ENCODE measurements around the gene EEF2K.

EEF2K gene

DNA sequence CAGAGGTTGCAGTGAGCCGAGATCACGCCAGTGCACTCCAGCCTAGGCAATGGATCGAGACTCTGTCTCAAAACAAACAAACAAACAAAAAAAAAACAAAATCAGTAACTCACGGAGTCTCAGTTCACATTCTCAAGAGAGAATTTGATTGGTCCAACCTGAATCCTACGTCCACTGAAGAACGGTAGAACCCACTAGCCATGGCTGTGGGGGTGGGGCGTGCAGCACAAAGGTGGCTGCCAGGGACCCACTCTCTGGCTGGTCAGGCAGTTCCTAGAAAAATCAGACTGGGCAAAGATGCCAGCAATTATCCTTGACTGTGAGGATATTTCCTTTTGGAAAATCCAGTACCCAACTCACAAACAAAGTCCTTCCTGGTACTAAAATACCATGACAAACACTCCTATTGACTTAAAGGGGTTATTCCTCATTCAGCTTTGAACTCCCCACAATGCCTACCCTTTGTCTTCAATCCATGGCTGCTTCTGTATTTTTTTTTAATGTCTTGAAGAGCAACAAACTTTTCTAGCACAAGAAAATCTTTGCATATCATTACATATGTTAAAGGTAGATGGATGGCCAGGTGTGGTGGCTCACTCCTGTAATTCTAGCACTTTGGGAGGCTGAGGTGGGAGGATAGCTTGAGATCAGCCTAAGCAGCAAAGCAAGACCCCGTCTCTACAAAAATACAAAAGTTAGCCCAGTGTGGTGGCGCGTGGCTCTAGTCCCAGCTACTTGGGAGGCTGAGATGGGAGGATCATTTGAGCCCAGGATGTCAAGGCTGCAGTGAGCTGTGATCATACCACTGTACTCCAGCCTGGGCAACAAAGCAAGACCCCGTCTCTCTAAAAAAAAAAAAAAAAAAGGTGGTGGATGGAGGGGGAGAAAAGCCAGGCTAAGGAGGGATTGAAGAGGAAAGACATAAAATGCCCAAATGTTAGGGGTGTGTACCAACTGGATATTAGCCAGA, 87.3 kb downstream of the EEF2K start:
- FAIRE-seq (no peak), DNase-seq (ENCODE audit: insufficient read length, low spot score) (no peak)
- TF ChIP-seq, protein P1, sequence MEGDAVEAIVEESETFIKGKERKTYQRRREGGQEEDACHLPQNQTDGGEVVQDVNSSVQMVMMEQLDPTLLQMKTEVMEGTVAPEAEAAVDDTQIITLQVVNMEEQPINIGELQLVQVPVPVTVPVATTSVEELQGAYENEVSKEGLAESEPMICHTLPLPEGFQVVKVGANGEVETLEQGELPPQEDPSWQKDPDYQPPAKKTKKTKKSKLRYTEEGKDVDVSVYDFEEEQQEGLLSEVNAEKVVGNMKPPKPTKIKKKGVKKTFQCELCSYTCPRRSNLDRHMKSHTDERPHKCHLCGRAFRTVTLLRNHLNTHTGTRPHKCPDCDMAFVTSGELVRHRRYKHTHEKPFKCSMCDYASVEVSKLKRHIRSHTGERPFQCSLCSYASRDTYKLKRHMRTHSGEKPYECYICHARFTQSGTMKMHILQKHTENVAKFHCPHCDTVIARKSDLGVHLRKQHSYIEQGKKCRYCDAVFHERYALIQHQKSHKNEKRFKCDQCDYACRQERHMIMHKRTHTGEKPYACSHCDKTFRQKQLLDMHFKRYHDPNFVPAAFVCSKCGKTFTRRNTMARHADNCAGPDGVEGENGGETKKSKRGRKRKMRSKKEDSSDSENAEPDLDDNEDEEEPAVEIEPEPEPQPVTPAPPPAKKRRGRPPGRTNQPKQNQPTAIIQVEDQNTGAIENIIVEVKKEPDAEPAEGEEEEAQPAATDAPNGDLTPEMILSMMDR (IDR thresholded peaks at IDR 0.05; ENCODE audit: insufficient read depth, missing control alignments): no peak

DNA sequence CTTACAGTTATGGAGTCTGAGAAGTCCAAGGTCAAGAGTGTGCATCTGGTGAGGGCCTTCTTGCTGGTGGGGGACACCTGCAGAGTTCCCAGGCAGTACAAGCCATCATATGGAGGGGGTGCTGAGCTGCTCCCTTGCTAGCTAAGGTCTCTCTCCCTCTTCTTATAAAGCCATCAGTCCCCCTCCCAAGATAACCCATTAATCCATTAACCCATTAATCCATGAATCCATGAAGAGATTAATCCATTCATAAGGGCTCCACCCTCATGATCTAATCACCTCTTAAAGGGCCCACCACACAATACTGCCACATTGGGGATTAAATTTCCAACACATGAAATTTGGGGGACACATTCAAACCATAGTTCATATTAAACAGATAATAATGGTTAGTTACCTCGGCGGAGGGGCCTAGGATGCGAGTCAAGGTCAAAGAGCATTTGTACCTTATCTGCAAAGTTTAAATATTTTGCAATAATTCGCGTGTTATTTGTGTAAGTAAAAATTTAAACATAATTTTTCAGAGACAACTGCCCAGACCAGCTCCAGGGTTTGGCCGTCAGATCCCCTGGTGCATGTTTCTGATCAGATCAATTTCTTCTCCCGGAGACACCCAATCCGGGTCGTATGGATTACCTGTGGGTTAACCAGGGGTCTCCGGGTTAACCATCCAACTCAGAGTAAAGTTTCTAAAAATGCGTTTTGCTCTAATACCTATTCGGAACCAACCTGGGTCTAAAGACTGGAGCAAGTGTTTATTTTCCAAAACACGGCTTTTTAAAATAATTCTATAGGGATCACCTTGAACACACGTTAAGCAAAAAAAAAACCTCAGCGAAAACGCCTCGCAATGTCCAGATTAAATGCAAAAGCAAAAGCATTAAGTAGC, 90.4 kb downstream of the EEF2K start:
- TF ChIP-seq, protein P1 (IDR thresholded peaks at IDR 0.05; ENCODE audit: insufficient read depth, missing control alignments): no peak
- FAIRE-seq: peak; percentile 80
- DNase-seq (ENCODE audit: insufficient read length, low spot score): no peak

GRCh38 chr16:22297114-22297870, 91.2 kb downstream of the EEF2K start, which contains the start of gene POLR3E:
Gene POLR3E, plus strand, starts transcription at chr16:22297409. Its CDS starts 5,560 bp downstream, at chr16:22302969.
- no peak for FAIRE-seq
- TF ChIP-seq, protein P1 (IDR thresholded peaks at IDR 0.05; ENCODE audit: insufficient read depth, missing control alignments): peak; percentile 89
- peak; percentile 37 for DNase-seq (ENCODE audit: insufficient read length, low spot score)

- no peak for FAIRE-seq
- TF ChIP-seq, protein P1 (IDR thresholded peaks at IDR 0.05; ENCODE audit: insufficient read depth, missing control alignments): no peak
- no peak for DNase-seq (ENCODE audit: insufficient read length, low spot score)
Measured at GRCh38 chr16:22297871-22298733, 92.0 kb downstream of the EEF2K start.

- TF ChIP-seq, protein P1 (IDR thresholded peaks at IDR 0.05; ENCODE audit: insufficient read depth, missing control alignments): no peak
- no peak for FAIRE-seq
- DNase-seq (ENCODE audit: insufficient read length, low spot score): no peak
Measured at GRCh38 chr16:22299036-22299435, 93.0 kb downstream of the EEF2K start.

All from D721Med (cell line).